ENCODE measurements around the gene REXO4. TPM values are rescaled to one million over a fixed set of nuclear protein-coding genes. Genes with fewer than 3 reads are reported as not detected.

The REXO4 gene
- total and polyA plus RNA-seq, 10 of the 15 experiments (the other 5 are each of a cell fraction or from before 2014, with no cell fraction given): 2.7 to 43.9 (median 30.5) TPM

- peak within 1 kb of the TSS; percentile 79 for H3K4me2 ChIP-seq (ENCODE audit: control insufficient read depth, insufficient read depth)
- in situ Hi-C loops (cut with MboI): no loop called here
- H3K4me1 ChIP-seq (ENCODE audit: control insufficient read depth, insufficient read depth, low read length): no peaks in the 10 kb centered on the region; the same call in none of the 2 replicates
- H3K79me2 ChIP-seq (ENCODE audit: control insufficient read depth, insufficient read depth, low read length): peaks cover 21% of the 10 kb centered on the region
- RAD21 ChIA-PET (ENCODE audit: unreplicated experiment): interaction anchor here (0.5 to 1.4 kb wide), 4 partner anchors 61 to 190 kb away, joined by 3 read pairs; no protein-coding TSS in a partner anchor
- intact Hi-C loops (cut with micrococcal nuclease; ENCODE audit: unreplicated experiment): no loop called here
- H3K27me3 ChIP-seq (replicated peaks in 1 of 2; ENCODE audit: control insufficient read depth in 2 of 2, insufficient read depth in 2 of 2, low read length in 1 of 2): no peaks in the 10 kb centered on the region
- FAIRE-seq (no peak), ATAC-seq (peak; percentile 92), DNase-seq (ENCODE audit: low read depth, low spot score) (no peak)
- CTCF ChIA-PET: interaction anchor here (1.4 to 3.1 kb wide), 2 partner anchors 16 to 26 kb away, joined by 4 to 16 read pairs; no protein-coding TSS in a partner anchor
- POLR2A ChIA-PET: interaction anchor here (0.9 to 2.2 kb wide), 11 partner anchors 9 to 325 kb away, joined by 3 to 10 read pairs (median 3); partner anchors contain the start of genes MED22, RPL7A and STKLD1
- H3K9me3 ChIP-seq (replicated peaks; ENCODE audit: control insufficient read depth, insufficient read depth, low read length): no peaks in the 10 kb centered on the region
- SMC1A ChIA-PET (ENCODE audit: uncharacterized antibody, unreplicated experiment): interaction anchor here (1.1 to 1.5 kb wide), 3 partner anchors 16 to 170 kb away, joined by 3 to 5 read pairs (median 3); no protein-coding TSS in a partner anchor
- BruUV-seq (replicated peaks): no TSS peak
- WGBS (ENCODE audit: insufficient coverage, insufficient replicate concordance, low lambda C conversion rate, missing lambda C conversion rate): 0% methylated on average over 32 of the region's 78 CpGs
- H3K9ac ChIP-seq (ENCODE audit: control insufficient read depth, insufficient read depth, low read length): peak within 1 kb of the TSS; percentile 83
- H2AFZ ChIP-seq (ENCODE audit: control insufficient read depth, low read depth, low read length): peak within 1 kb of the TSS; percentile 81
- H3K4me3 ChIP-seq: peak within 1 kb of the TSS; percentile 91
- peak within 1 kb of the TSS; percentile 43 for H3K27ac ChIP-seq (ENCODE audit: control insufficient read depth, insufficient read depth)
- H4K20me1 ChIP-seq (ENCODE audit: control insufficient read depth, insufficient read depth): no peaks in the 10 kb centered on the region; the same call in 1 of the 2 replicates
- peaks cover 17 to 28% of the 10 kb centered on the region in 2 experiments for H3K36me3 ChIP-seq (ENCODE audit: control insufficient read depth in 2 of 2, insufficient read depth in 2 of 2, low read length in 1 of 2)
- TF ChIP-seq CUX1 (IDR thresholded peaks at IDR 0.05; ENCODE audit: insufficient replicate concordance, low read depth, low read length): no peak
- no peak for TF ChIP-seq SMAD5 (IDR thresholded peaks at IDR 0.05; ENCODE audit: low read depth)
- TF ChIP-seq EP300 (IDR thresholded peaks at IDR 0.05; ENCODE audit: borderline replicate concordance in 1 of 2, control insufficient read depth in 1 of 2, low read depth in 2 of 2, low read length in 2 of 2): no peak
- no peak for TF ChIP-seq MYB (IDR thresholded peaks at IDR 0.05; ENCODE audit: borderline replicate concordance, low read depth, low read length)
- TF ChIP-seq LARP7 (IDR thresholded peaks at IDR 0.05): no peak
- peak; percentile 21; the same call in 1 of the 2 replicates for TF ChIP-seq SREBF1 (IDR thresholded peaks at IDR 0.05; ENCODE audit: low read length)
- peak; percentile 60 for TF ChIP-seq HCFC1 (IDR thresholded peaks at IDR 0.05; ENCODE audit: low read length)
- no peak for TF ChIP-seq MLLT1 (IDR thresholded peaks at IDR 0.05)
- TF ChIP-seq STAT1 (conservative IDR thresholded peaks at IDR 0.05): no peak
- no peak for TF ChIP-seq ZBTB4 (CRISPR knock-in tag; IDR thresholded peaks at IDR 0.05)
- no peak for TF ChIP-seq POU2F2 (IDR thresholded peaks at IDR 0.05; ENCODE audit: borderline replicate concordance, low read depth, low read length)
Observed at GRCh38 chr9:133356391-133357091, 61.3 kb downstream of the REXO4 start, which contains the start of the genes SURF1 and SURF2. TSS of gene SURF1 (minus strand) at chr9:133356487. CDS start at chr9:133356453, 34 bp downstream. TSS of gene SURF2 (plus strand) at chr9:133356550. CDS start at chr9:133356593, 43 bp downstream.

Measured in GM12878 (cell line).